ENCODE data around the gene SLC5A2.
A peak's percentile ranks its signal among the peaks of the same experiment; 100 is the strongest.

The SLC5A2 gene

GRCh38 chr16:31487720-31488467 lies 5.0 kb downstream of the SLC5A2 start:
- no peak for DNase-seq (ENCODE audit: low read depth)
- TF ChIP-seq, protein P1, sequence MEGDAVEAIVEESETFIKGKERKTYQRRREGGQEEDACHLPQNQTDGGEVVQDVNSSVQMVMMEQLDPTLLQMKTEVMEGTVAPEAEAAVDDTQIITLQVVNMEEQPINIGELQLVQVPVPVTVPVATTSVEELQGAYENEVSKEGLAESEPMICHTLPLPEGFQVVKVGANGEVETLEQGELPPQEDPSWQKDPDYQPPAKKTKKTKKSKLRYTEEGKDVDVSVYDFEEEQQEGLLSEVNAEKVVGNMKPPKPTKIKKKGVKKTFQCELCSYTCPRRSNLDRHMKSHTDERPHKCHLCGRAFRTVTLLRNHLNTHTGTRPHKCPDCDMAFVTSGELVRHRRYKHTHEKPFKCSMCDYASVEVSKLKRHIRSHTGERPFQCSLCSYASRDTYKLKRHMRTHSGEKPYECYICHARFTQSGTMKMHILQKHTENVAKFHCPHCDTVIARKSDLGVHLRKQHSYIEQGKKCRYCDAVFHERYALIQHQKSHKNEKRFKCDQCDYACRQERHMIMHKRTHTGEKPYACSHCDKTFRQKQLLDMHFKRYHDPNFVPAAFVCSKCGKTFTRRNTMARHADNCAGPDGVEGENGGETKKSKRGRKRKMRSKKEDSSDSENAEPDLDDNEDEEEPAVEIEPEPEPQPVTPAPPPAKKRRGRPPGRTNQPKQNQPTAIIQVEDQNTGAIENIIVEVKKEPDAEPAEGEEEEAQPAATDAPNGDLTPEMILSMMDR (conservative IDR thresholded peaks at IDR 0.05; ENCODE audit: low read depth, low read length): no peak
- peak overlapping the region; percentile 54 for H3K4me3 ChIP-seq (ENCODE audit: low read length)

DNA sequence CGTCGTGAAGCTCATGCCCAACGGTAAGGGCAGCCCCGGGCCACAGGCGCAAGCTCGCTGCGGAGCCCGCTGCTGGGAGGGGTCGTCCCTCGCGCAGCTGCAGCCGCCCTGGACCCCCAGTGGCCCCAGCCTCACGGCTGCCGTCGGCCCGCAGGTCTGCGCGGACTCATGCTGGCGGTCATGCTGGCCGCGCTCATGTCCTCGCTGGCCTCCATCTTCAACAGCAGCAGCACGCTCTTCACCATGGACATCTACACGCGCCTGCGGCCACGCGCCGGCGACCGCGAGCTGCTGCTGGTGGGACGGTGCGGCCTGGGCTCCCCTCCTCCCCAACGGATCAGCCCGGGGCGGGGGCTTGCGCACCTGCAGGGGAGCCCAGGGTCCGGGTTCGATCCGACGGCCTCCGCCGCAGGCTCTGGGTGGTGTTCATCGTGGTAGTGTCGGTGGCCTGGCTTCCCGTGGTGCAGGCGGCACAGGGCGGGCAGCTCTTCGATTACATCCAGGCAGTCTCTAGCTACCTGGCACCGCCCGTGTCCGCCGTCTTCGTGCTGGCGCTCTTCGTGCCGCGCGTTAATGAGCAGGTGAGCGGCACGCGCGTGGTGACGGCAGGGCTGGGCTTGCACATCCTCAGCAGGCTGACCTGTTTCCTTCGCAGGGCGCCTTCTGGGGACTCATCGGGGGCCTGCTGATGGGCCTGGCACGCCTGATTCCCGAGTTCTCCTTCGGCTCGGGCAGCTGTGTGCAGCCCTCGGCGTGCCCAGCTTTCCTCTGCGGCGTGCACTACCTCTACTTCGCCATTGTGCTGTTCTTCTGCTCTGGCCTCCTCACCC lies 5.8 kb downstream of the SLC5A2 start:
- TF ChIP-seq, protein P1 (conservative IDR thresholded peaks at IDR 0.05; ENCODE audit: low read depth, low read length): no peak
- no peak for DNase-seq (ENCODE audit: low read depth)
- peak overlapping the region; percentile 54 for H3K4me3 ChIP-seq (ENCODE audit: low read length)

DNA sequence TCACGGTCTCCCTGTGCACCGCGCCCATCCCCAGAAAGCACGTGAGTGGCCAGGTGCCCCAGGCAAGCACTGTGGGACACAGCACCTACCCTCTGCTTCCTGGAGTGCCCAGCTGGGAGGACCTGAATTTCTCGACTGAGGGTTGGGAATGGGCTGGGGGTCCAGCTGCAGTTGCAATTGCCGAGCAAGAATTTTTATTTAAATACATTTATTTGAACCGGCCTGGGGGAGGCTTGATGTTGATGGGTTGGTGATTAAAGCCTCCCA lies 6.3 kb downstream of the SLC5A2 start:
- TF ChIP-seq, protein P1 (conservative IDR thresholded peaks at IDR 0.05; ENCODE audit: low read depth, low read length): no peak
- DNase-seq (ENCODE audit: low read depth): no peak
- no peak overlapping the region for H3K4me3 ChIP-seq (ENCODE audit: low read length)

- TF ChIP-seq, protein P1 (conservative IDR thresholded peaks at IDR 0.05; ENCODE audit: low read depth, low read length): no peak
- DNase-seq (ENCODE audit: low read depth): no peak
- H3K4me3 ChIP-seq (ENCODE audit: low read length): no peak overlapping the region
These were observed 7.0 kb downstream of the SLC5A2 start for GRCh38 chr16:31489616-31490584.

GRCh38 chr16:31491778-31492418 lies 9.0 kb downstream of the SLC5A2 start:
- TF ChIP-seq, protein P1 (conservative IDR thresholded peaks at IDR 0.05; ENCODE audit: low read depth, low read length): no peak
- DNase-seq (ENCODE audit: low read depth): no peak
- no peak overlapping the region for H3K4me3 ChIP-seq (ENCODE audit: low read length)

DNA sequence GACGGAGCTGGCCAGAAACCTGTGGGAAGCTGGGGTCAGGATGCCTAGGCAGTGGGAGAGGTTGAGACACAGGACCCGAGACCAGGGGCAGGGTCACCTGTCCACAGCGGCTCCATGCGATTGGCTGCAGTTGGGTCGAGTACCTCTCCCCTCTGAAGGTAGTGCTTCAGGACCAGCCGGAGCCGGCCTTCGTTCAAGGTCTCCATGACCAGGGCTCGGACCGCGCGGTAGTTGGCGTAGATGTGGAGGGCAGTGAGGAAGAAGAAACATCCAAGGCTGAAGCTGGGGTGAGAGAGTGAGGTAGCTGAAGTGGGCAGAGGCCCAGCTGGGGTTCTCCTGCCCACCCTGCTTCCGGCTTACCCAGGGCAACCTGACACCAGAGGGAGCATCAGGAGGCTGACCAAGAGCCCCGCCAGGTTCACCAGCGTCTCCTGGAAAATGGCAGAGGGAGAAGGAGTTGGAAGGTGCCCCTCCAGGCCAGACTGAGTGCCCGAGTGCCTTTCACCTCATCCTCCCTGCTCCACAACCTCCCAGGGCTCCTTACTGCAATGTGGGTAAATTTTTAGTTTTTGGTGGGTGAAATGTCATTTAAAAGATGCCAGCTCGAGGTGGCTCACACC lies 10.7 kb downstream of the SLC5A2 start:
- TF ChIP-seq, protein P1 (conservative IDR thresholded peaks at IDR 0.05; ENCODE audit: low read depth, low read length): no peak
- no peak for DNase-seq (ENCODE audit: low read depth)
- no peak overlapping the region for H3K4me3 ChIP-seq (ENCODE audit: low read length)

Data from retinal pigment epithelial cell (primary cell).